HepG2 (cell line): ENCODE data around the gene NKAIN4. TPM values are rescaled to one million over a fixed set of nuclear protein-coding genes. Genes with fewer than 3 reads are reported as not detected.

Experiments used
- BCL6 ChIP-seq: IDR thresholded peaks from 2 replicates; pipeline ENCODE4 v1.6.1; 2016; ENCODE audit warnings: missing genetic modification reagents, missing compliant biosample characterization
- CHCHD3 ChIP-seq: sonication (generic); formaldehyde crosslinking; IDR thresholded peaks from 2 replicates; pipeline ENCODE4 v1.8.0; 2022; ENCODE audit warnings: mild to moderate bottlenecking, missing genetic modification reagents, moderate library complexity
- IRX3 ChIP-seq: sonication (generic); formaldehyde crosslinking; IDR thresholded peaks from 2 replicates; pipeline ENCODE4 v1.8.1; 2023; ENCODE audit warnings: mild to moderate bottlenecking, low read depth, missing genetic modification reagents, borderline replicate concordance
- JUN ChIP-seq: sonication (generic); formaldehyde crosslinking; IDR thresholded peaks from 2 replicates; pipeline ENCODE4 v1.4.0; 2020; ENCODE audit warnings: mild to moderate bottlenecking, missing genetic modification reagents
- MBNL3 ChIP-seq: fragments of 250-450 bp; sonication (Bioruptor Pico); conservative IDR thresholded peaks from 2 replicates; pipeline ENCODE4 v1.8.0; 2022; ENCODE audit warnings: mild to moderate bottlenecking, inconsistent platforms
- MXI1 ChIP-seq: IDR thresholded peaks from 3 replicates; pipeline ENCODE4 v1.6.1; 2012; ENCODE audit warnings: low read depth, low read length, inconsistent platforms, borderline replicate concordance
- PLRG1 ChIP-seq: fragments of 450-650 bp; conservative IDR thresholded peaks from 2 replicates; pipeline ENCODE4 v1.6.1; 2016
- PPARG ChIP-seq: conservative IDR thresholded peaks from 2 replicates; pipeline ENCODE4 v1.6.1; 2016; ENCODE audit warnings: missing biosample characterization, missing genetic modification reagents
- RBAK ChIP-seq: sonication (generic); formaldehyde crosslinking; IDR thresholded peaks from 2 replicates; pipeline ENCODE4 v1.5.1; 2020; ENCODE audit warnings: mild to moderate bottlenecking, missing genetic modification reagents
- SAFB2 ChIP-seq: sonication (generic); formaldehyde crosslinking; IDR thresholded peaks from 2 replicates; pipeline ENCODE4 v1.5.1; 2020; ENCODE audit warnings: missing genetic modification reagents, low read depth, mild to moderate bottlenecking, borderline replicate concordance
- SIN3A ChIP-seq: IDR thresholded peaks from 2 replicates; pipeline ENCODE4 v1.6.1; 2011; ENCODE audit warnings: low read depth, mild to moderate bottlenecking, control low read depth, low read length, borderline replicate concordance
- SNAI1 ChIP-seq: sonication (generic); formaldehyde crosslinking; IDR thresholded peaks from 2 replicates; pipeline ENCODE4 v1.5.0; 2020; ENCODE audit warnings: mild to moderate bottlenecking, missing genetic modification reagents, borderline replicate concordance
- SYNCRIP ChIP-seq: fragments of 200-400 bp; formaldehyde crosslinking; IDR thresholded peaks from 2 replicates; pipeline ENCODE4 v1.6.1; 2018; ENCODE audit warnings: mild to moderate bottlenecking, low read depth, low read length; ENCODE audit not compliant: insufficient read depth
- TCF7L2 ChIP-seq: IDR thresholded peaks from 2 replicates; pipeline ENCODE4 v1.6.1; 2011; ENCODE audit warnings: mild to moderate bottlenecking, low read depth, low read length, moderate library complexity
- THAP11 ChIP-seq: IDR thresholded peaks from 2 replicates; pipeline ENCODE4 v1.6.1; 2016; ENCODE audit warnings: missing biosample characterization, missing genetic modification reagents
- ZBTB39 ChIP-seq: sonication (generic); formaldehyde crosslinking; IDR thresholded peaks from 2 replicates; pipeline ENCODE4 v1.5.0; 2020; ENCODE audit warnings: missing genetic modification reagents
- ZBTB46 ChIP-seq: sonication (generic); formaldehyde crosslinking; IDR thresholded peaks from 2 replicates; pipeline ENCODE4 v1.4.0; 2020; ENCODE audit warnings: mild to moderate bottlenecking, missing genetic modification reagents, borderline replicate concordance
- ZBTB7B ChIP-seq: sonication (generic); formaldehyde crosslinking; IDR thresholded peaks from 2 replicates; pipeline ENCODE4 v1.4.0; 2020; ENCODE audit warnings: missing genetic modification reagents
- ZMYM4 ChIP-seq: sonication (generic); formaldehyde crosslinking; IDR thresholded peaks from 2 replicates; pipeline ENCODE4 v1.8.1; 2023; ENCODE audit warnings: mild to moderate bottlenecking, missing genetic modification reagents
- ZNF121 ChIP-seq: sonication (generic); formaldehyde crosslinking; IDR thresholded peaks from 2 replicates; pipeline ENCODE4 v1.5.0; 2020; ENCODE audit warnings: mild to moderate bottlenecking, missing genetic modification reagents
- ZNF335 ChIP-seq: sonication (generic); formaldehyde crosslinking; IDR thresholded peaks from 2 replicates; pipeline ENCODE4 v1.4.0; 2020; ENCODE audit warnings: missing genetic modification reagents
- ZNF564 ChIP-seq: sonication (generic); formaldehyde crosslinking; IDR thresholded peaks from 2 replicates; pipeline ENCODE4 v1.8.1; 2023; ENCODE audit warnings: mild to moderate bottlenecking, missing genetic modification reagents
- ZNF619 ChIP-seq: sonication (generic); formaldehyde crosslinking; IDR thresholded peaks from 2 replicates; pipeline ENCODE4 v1.4.0; 2020; ENCODE audit warnings: mild to moderate bottlenecking, missing genetic modification reagents
- ZNF737 ChIP-seq: sonication (generic); formaldehyde crosslinking; IDR thresholded peaks from 2 replicates; pipeline ENCODE4 v1.5.0; 2020; ENCODE audit warnings: missing genetic modification reagents, mild to moderate bottlenecking, borderline replicate concordance
- polyA plus RNA-seq, 8 experiments: library from polyadenylated mRNA; depleted of rRNA in 3 of 8; stranded (reverse) in 7 of 8; unstranded in 1 of 8; fragments of >200 nt; fragmentation: Illumina TruSeq in 4 of 8; extraction: Trizol in 4 of 8; gene quantifications; 2 replicates each; pipeline versions ENCODE4 v1.2.1 to v1.2.3, GENCODE V29; 2011 to 2016; ENCODE audit warnings: low read depth in 4 of 8, missing spikeins in 1 of 8, mixed read lengths in 1 of 8; ENCODE audit not compliant: insufficient read depth in 1 of 8
- total RNA-seq, 5 experiments: library from RNA; depleted of rRNA; stranded (reverse); fragments of >200 nt; fragmentation: Illumina TruSeq; extraction: Trizol; gene quantifications; 2 replicates each; pipeline ENCODE4 v1.2.3, GENCODE V29; 2016; ENCODE audit warnings: low read depth in 1 of 5
- TF ChIP-seq, protein P1 (sequence below): sonication (generic); formaldehyde crosslinking; IDR thresholded peaks from 2 replicates; pipeline ENCODE4 v1.4.0; 2020; ENCODE audit warnings: mild to moderate bottlenecking, missing genetic modification reagents
- TF ChIP-seq, protein P2 (sequence below): sonication (generic); formaldehyde crosslinking; IDR thresholded peaks from 2 replicates; pipeline ENCODE4 v1.4.0; 2020; ENCODE audit warnings: mild to moderate bottlenecking, missing genetic modification reagents

NKAIN4 gene
- total and polyA plus RNA-seq, 2 of the 13 experiments (the other 11 are each of a cell fraction or from before 2014, with no cell fraction given) = not detected

DNA sequence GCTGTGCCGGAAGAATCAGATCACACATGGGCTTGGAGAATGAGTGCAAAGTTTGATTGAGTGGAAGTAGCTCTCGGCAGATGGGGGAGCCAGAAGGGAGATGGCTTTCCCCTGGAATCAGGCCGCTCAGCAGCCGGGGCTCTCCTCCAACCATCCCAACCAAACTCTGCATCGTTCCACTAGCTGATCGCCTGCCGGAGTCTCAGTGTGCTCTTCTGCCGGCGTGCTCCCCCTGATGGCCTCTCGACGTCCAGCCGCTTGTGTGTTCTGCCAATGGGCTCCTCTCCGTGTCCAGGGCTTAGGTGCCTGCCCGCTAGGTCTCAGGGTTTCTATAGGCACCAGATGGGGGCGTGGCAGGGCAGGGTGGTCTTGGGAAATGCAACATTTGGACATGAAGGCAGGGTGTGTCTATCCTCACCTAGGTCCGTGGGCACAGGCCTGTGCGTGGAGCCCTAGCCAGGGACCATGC lies 23.4 kb downstream of the NKAIN4 start (continued):
- TF ChIP-seq ZBTB39 (CRISPR knock-in tag) (no peak), PPARG (CRISPR knock-in tag) (no peak), SIN3A (no peak), BCL6 (CRISPR knock-in tag) (no peak), SNAI1 (CRISPR knock-in tag) (no peak), SAFB2 (CRISPR knock-in tag) (no peak), MXI1 (0 out of 3 replicates have a peak, but pooled peaks have one; percentile 33), JUN (CRISPR knock-in tag) (no peak), IRX3 (CRISPR knock-in tag) (no peak), RBAK (CRISPR knock-in tag) (no peak), SYNCRIP (no peak), ZNF737 (no peak), MBNL3 (CRISPR knock-in tag) (no peak), ZMYM4 (CRISPR knock-in tag) (no peak), ZNF619 (no peak), TCF7L2 (no peak), CHCHD3 (CRISPR knock-in tag) (no peak), ZBTB46 (CRISPR knock-in tag) (no peak), ZBTB7B (no peak; the same call in 1 of the 2 replicates), ZNF121 (CRISPR knock-in tag) (no peak), ZNF564 (CRISPR knock-in tag) (no peak), ZNF335 (CRISPR knock-in tag) (no peak), THAP11 (CRISPR knock-in tag) (0 out of 2 replicates have a peak, but pooled peaks have one; percentile 48), PLRG1 (no peak)
- TF ChIP-seq, protein P1, sequence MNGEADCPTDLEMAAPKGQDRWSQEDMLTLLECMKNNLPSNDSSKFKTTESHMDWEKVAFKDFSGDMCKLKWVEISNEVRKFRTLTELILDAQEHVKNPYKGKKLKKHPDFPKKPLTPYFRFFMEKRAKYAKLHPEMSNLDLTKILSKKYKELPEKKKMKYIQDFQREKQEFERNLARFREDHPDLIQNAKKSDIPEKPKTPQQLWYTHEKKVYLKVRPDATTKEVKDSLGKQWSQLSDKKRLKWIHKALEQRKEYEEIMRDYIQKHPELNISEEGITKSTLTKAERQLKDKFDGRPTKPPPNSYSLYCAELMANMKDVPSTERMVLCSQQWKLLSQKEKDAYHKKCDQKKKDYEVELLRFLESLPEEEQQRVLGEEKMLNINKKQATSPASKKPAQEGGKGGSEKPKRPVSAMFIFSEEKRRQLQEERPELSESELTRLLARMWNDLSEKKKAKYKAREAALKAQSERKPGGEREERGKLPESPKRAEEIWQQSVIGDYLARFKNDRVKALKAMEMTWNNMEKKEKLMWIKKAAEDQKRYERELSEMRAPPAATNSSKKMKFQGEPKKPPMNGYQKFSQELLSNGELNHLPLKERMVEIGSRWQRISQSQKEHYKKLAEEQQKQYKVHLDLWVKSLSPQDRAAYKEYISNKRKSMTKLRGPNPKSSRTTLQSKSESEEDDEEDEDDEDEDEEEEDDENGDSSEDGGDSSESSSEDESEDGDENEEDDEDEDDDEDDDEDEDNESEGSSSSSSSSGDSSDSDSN (CRISPR knock-in tag) = peak; percentile 77
- TF ChIP-seq, protein P2, sequence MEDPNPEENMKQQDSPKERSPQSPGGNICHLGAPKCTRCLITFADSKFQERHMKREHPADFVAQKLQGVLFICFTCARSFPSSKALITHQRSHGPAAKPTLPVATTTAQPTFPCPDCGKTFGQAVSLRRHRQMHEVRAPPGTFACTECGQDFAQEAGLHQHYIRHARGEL (CRISPR knock-in tag) = no peak
